Activated B cell treated with CpG ODN at 0.5 μM for 24 hours (primary cell): ENCODE results near the gene TMEM184A. TPM values are rescaled to one million over a fixed set of nuclear protein-coding genes. Genes with fewer than 3 reads are reported as not detected.

Experiments used
- ATAC-seq: fragments of 200-7000 bp; cut with Tn5 transposase; one replicate; pipeline ENCODE4 v1.10.0; 2021; ENCODE audit warnings: low read depth, mild to moderate bottlenecking, moderate library complexity
- CTCF ChIA-PET: fragments of 350-600 bp; sonication (Branson Sonifier 250); formaldehyde crosslinking; loops from one replicate; lab custom pipeline; 2021; ENCODE audit warnings: antibody characterized with exemption; lab: Charles Lee
- POLR2A ChIA-PET: fragments of 350-600 bp; sonication (Branson Sonifier 250); formaldehyde crosslinking; loops from one replicate; lab custom pipeline; 2021; ENCODE audit warnings: antibody characterized with exemption; lab: Charles Lee
- DNase-seq: peaks from one replicate; pipeline ENCODE4 v3.0.0; 2022
- H3K27ac Mint-ChIP-seq: one replicate; pipeline ENCODE4 v1.8.0; 2020; ENCODE audit warnings: mixed read lengths
- H3K27me3 Mint-ChIP-seq: one replicate; pipeline ENCODE4 v1.8.0; 2021; ENCODE audit warnings: mixed read lengths
- H3K36me3 Mint-ChIP-seq: one replicate; pipeline ENCODE4 v1.8.0; 2021; ENCODE audit warnings: low read depth, mixed read lengths
- H3K4me1 Mint-ChIP-seq: one replicate; pipeline ENCODE4 v1.8.0; 2021; ENCODE audit warnings: mixed read lengths
- H3K4me3 Mint-ChIP-seq: one replicate; pipeline ENCODE4 v1.8.0; 2020; ENCODE audit warnings: mild to moderate bottlenecking, mixed read lengths
- H3K9me3 Mint-ChIP-seq: one replicate; pipeline ENCODE4 v1.8.0; 2020; ENCODE audit warnings: mixed read lengths
- CTCF ChIP-seq: fragments of 200-600 bp; IDR thresholded peaks from one replicate; pipeline ENCODE4 v1.8.0; 2022; ENCODE audit warnings: antibody characterized with exemption, mild to moderate bottlenecking
- intact Hi-C: fragments of 100-400 bp; cut with micrococcal nuclease; formaldehyde crosslinking; loops from one replicate; pipeline ENCODE4 v1.15.1; 2024
- total RNA-seq: library from RNA; stranded (reverse); gene quantifications from 2 replicates; pipeline ENCODE4 v1.2.3, GENCODE V29; 2022

TMEM184A gene
- total RNA-seq, 1 donor from 2014 or later, result not detected

GRCh38 chr7:1562597-1563051, 6.6 kb upstream of the TMEM184A start:
- Mint-ChIP-seq H3K36me3 (peaks cover 13% of the 10 kb centered on the region), H3K27ac (no peak overlapping the region), H3K4me3 (no peak overlapping the region), H3K4me1 (no peaks in the 10 kb centered on the region), H3K27me3 (no peaks in the 10 kb centered on the region), H3K9me3 (no peaks in the 10 kb centered on the region)
- no peak for ATAC-seq
- no peak for DNase-seq
- POLR2A ChIA-PET, result interaction anchor here (0.6 kb wide), 1 partner anchor 796 kb away, joined by 3 read pairs; no protein-coding TSS in a partner anchor
- intact Hi-C loops, result no loop called here
- no peak for TF ChIP-seq CTCF
- CTCF ChIA-PET, result no interaction called here

- ATAC-seq (no peak), DNase-seq (no peak)
- Mint-ChIP-seq H3K36me3 (peaks cover 8% of the 10 kb centered on the region), H3K27ac (no peak overlapping the region), H3K4me3 (no peak overlapping the region), H3K27me3 (no peaks in the 10 kb centered on the region), H3K4me1 (no peaks in the 10 kb centered on the region), H3K9me3 (no peaks in the 10 kb centered on the region)
- no peak for TF ChIP-seq CTCF
- ChIA-PET POLR2A (interaction anchor here (0.6 kb wide), 1 partner anchor 797 kb away, joined by 3 read pairs; no protein-coding TSS in a partner anchor), CTCF (no interaction called here)
- intact Hi-C loops, result no loop called here
Observed at GRCh38 chr7:1562116-1562515, 6.1 kb upstream of the TMEM184A start.

GRCh38 chr7:1561036-1561940, 5.3 kb upstream of the TMEM184A start:
- intact Hi-C loops, result no loop called here
- no peak overlapping the region for H3K4me3 Mint-ChIP-seq
- ChIA-PET POLR2A (no interaction called here), CTCF (no interaction called here)
- DNase-seq (no peak), ATAC-seq (no peak)
- no peak for TF ChIP-seq CTCF
- H3K36me3 Mint-ChIP-seq, result peaks cover 2% of the 10 kb centered on the region
- H3K9me3 Mint-ChIP-seq, result no peaks in the 10 kb centered on the region
- peaks cover 2% of the 10 kb centered on the region for H3K4me1 Mint-ChIP-seq
- H3K27ac Mint-ChIP-seq, result no peak overlapping the region
- no peaks in the 10 kb centered on the region for H3K27me3 Mint-ChIP-seq

GRCh38 chr7:1560620-1561031, 4.6 kb upstream of the TMEM184A start:
- Mint-ChIP-seq H3K9me3 (no peaks in the 10 kb centered on the region), H3K4me1 (peaks cover 3% of the 10 kb centered on the region), H3K27ac (no peak overlapping the region), H3K4me3 (no peak overlapping the region), H3K36me3 (no peaks in the 10 kb centered on the region), H3K27me3 (no peaks in the 10 kb centered on the region)
- no peak for TF ChIP-seq CTCF
- DNase-seq, result no peak
- intact Hi-C loops, result no loop called here
- CTCF ChIA-PET, result no interaction called here
- POLR2A ChIA-PET, result no interaction called here
- no peak for ATAC-seq
